Measurements from ENCODE around the gene IFT27.

Gene IFT27

DNA sequence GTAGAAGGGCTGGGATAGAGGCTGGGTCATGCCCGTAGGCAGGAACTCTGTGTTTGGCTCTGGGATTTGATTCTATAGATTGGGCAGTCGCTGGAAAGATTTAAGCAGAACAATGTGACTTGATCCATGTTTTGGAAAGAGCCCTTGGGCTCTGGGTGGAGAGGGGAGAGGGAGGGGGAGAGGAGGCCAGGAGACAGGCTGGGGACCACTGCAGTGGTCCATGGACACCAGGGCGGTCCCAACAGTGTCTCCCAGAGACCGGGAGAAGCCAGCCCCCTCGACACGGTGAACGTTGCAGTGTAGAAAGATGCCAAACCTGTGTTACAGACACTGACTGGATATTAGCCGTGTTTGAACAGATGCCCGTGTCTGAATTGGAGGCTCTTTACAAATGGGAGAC, 21.5 kb upstream of the IFT27 start:
- Histone ChIP-seq H3K27ac (ENCODE audit: insufficient read depth in 1 of 2, low read depth in 1 of 2, low read length in 2 of 2, poor library complexity in 1 of 2, severe bottlenecking in 2 of 2) (no peak overlapping the region), H3K27me3 (replicated peaks in 2 of 5; ENCODE audit: control insufficient read depth in 4 of 5, insufficient read depth in 5 of 5, low read length in 4 of 5) (no peaks in the 10 kb centered on the region), H3K4me1 (ENCODE audit: control extremely low read depth in 1 of 4, control insufficient read depth in 4 of 4, insufficient read depth in 4 of 4, low read length in 3 of 4) (peaks cover 0 to 10% (median 0%) of the 10 kb centered on the region in 4 experiments), H3K36me3 (ENCODE audit: control insufficient read depth in 4 of 4, insufficient read depth in 4 of 4, low read length in 3 of 4) (no peaks in the 10 kb centered on the region), H3K4me3 (ENCODE audit: control insufficient read depth in 1 of 7, extremely low read depth in 1 of 7, insufficient read depth in 4 of 7, low read depth in 2 of 7, low read length in 6 of 7) (no peak overlapping the region), H3K9me3 (ENCODE audit: control extremely low read depth in 1 of 5, control insufficient read depth in 4 of 5, insufficient read depth in 2 of 5, low read depth in 1 of 5, low read length in 4 of 5) (no peaks in the 10 kb centered on the region)
- WGBS (ENCODE audit: insufficient coverage), result over 99% methylated on average over 9 of the region's 9 CpGs
- CTCF ChIA-PET, result no interaction called here
- no peak for DNase-seq
- POLR2A ChIA-PET, result no interaction called here

DNA sequence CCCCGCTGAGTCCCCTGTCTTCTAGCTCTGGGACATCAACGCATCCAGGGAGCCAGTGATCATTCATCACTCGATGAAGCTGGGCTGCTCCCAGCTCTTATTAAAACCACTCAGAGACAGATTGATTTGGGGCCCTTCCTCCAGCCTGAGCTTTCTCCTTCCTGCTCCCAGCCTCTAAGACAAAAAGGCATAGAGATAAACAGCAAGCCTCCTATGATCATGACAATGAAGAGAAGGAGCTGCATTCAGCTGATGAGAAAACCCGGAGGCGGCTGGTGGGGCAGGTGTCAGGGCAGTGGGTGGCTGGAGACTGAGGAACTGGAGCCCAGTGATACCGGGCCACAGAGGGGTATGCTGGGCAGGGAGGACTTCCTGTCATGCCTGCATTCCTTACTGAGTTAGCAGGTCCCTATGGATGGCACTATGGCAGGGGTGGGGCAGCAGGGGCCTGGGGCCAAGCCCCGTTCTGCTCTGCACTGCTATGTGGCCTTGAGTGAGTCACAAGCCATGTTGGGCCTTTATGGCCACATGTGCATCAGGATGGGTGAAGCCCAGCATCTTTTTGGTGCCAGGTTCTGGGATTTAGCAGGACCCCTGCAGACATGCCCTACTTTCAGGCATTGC, 20.7 kb upstream of the IFT27 start:
- Histone ChIP-seq H3K4me1 (ENCODE audit: control extremely low read depth in 1 of 4, control insufficient read depth in 4 of 4, insufficient read depth in 4 of 4, low read length in 3 of 4) (peaks cover 0 to 10% (median 0%) of the 10 kb centered on the region in 4 experiments), H3K36me3 (ENCODE audit: control insufficient read depth in 4 of 4, insufficient read depth in 4 of 4, low read length in 3 of 4) (no peaks in the 10 kb centered on the region), H3K4me3 (ENCODE audit: control insufficient read depth in 1 of 7, extremely low read depth in 1 of 7, insufficient read depth in 4 of 7, low read depth in 2 of 7, low read length in 6 of 7) (no peak overlapping the region), H3K27me3 (replicated peaks in 2 of 5; ENCODE audit: control insufficient read depth in 4 of 5, insufficient read depth in 5 of 5, low read length in 4 of 5) (no peaks in the 10 kb centered on the region), H3K9me3 (ENCODE audit: control extremely low read depth in 1 of 5, control insufficient read depth in 4 of 5, insufficient read depth in 2 of 5, low read depth in 1 of 5, low read length in 4 of 5) (no peaks in the 10 kb centered on the region), H3K27ac (ENCODE audit: insufficient read depth in 1 of 2, low read depth in 1 of 2, low read length in 2 of 2, poor library complexity in 1 of 2, severe bottlenecking in 2 of 2) (no peak overlapping the region)
- CTCF ChIA-PET, result interaction anchor here (1.3 kb wide), 1 partner anchor 8 kb away, joined by 3 read pairs; no protein-coding TSS in a partner anchor
- POLR2A ChIA-PET, result no interaction called here
- 81% methylated on average over 7 of the region's 7 CpGs for WGBS (ENCODE audit: insufficient coverage)
- no peak for DNase-seq

- no peak for DNase-seq
- Histone ChIP-seq H3K27ac (ENCODE audit: insufficient read depth in 1 of 2, low read depth in 1 of 2, low read length in 2 of 2, poor library complexity in 1 of 2, severe bottlenecking in 2 of 2) (no peak overlapping the region), H3K4me3 (ENCODE audit: control insufficient read depth in 1 of 7, extremely low read depth in 1 of 7, insufficient read depth in 4 of 7, low read depth in 2 of 7, low read length in 6 of 7) (no peak overlapping the region), H3K36me3 (ENCODE audit: control insufficient read depth in 4 of 4, insufficient read depth in 4 of 4, low read length in 3 of 4) (no peaks in the 10 kb centered on the region), H3K4me1 (ENCODE audit: control extremely low read depth in 1 of 4, control insufficient read depth in 4 of 4, insufficient read depth in 4 of 4, low read length in 3 of 4) (peaks cover 0 to 10% (median under 1%) of the 10 kb centered on the region in 4 experiments), H3K27me3 (replicated peaks in 2 of 5; ENCODE audit: control insufficient read depth in 4 of 5, insufficient read depth in 5 of 5, low read length in 4 of 5) (peaks cover 0 to 2% (median 0%) of the 10 kb centered on the region in 5 experiments), H3K9me3 (ENCODE audit: control extremely low read depth in 1 of 5, control insufficient read depth in 4 of 5, insufficient read depth in 2 of 5, low read depth in 1 of 5, low read length in 4 of 5) (no peaks in the 10 kb centered on the region)
- ChIA-PET POLR2A (no interaction called here), CTCF (interaction anchor here (1.1 to 1.3 kb wide), 3 partner anchors 9 to 182 kb away, joined by 3 read pairs; no protein-coding TSS in a partner anchor)
- 93% methylated on average over 4 of the region's 7 CpGs for WGBS (ENCODE audit: insufficient coverage)
Observed at GRCh38 chr22:36795633-36796032, 19.7 kb upstream of the IFT27 start.

GRCh38 chr22:36790648-36791047, 14.7 kb upstream of the IFT27 start:
- Histone ChIP-seq H3K4me3 (ENCODE audit: control insufficient read depth in 1 of 7, extremely low read depth in 1 of 7, insufficient read depth in 4 of 7, low read depth in 2 of 7, low read length in 6 of 7) (no peak overlapping the region), H3K36me3 (ENCODE audit: control insufficient read depth in 4 of 4, insufficient read depth in 4 of 4, low read length in 3 of 4) (no peaks in the 10 kb centered on the region), H3K27me3 (replicated peaks in 2 of 5; ENCODE audit: control insufficient read depth in 4 of 5, insufficient read depth in 5 of 5, low read length in 4 of 5) (peaks cover 0 to 4% (median 0%) of the 10 kb centered on the region in 5 experiments), H3K4me1 (ENCODE audit: control extremely low read depth in 1 of 4, control insufficient read depth in 4 of 4, insufficient read depth in 4 of 4, low read length in 3 of 4) (peaks cover 0 to 2% (median 0%) of the 10 kb centered on the region in 4 experiments), H3K9me3 (ENCODE audit: control extremely low read depth in 1 of 5, control insufficient read depth in 4 of 5, insufficient read depth in 2 of 5, low read depth in 1 of 5, low read length in 4 of 5) (no peaks in the 10 kb centered on the region), H3K27ac (ENCODE audit: insufficient read depth in 1 of 2, low read depth in 1 of 2, low read length in 2 of 2, poor library complexity in 1 of 2, severe bottlenecking in 2 of 2) (no peak overlapping the region)
- CTCF ChIA-PET, result interaction anchor here (1.1 kb wide), 1 partner anchor 67 kb away, joined by 3 read pairs; no protein-coding TSS in a partner anchor
- POLR2A ChIA-PET, result no interaction called here
- WGBS (ENCODE audit: insufficient coverage), result 58% methylated on average over 7 of the region's 7 CpGs
- peak; percentile 38 to 75 (median 72) for DNase-seq

- H3K4me1 ChIP-seq (ENCODE audit: control extremely low read depth in 1 of 4, control insufficient read depth in 4 of 4, insufficient read depth in 4 of 4, low read length in 3 of 4), result peaks cover 0 to 2% (median under 1%) of the 10 kb centered on the region in 4 experiments
- ChIA-PET CTCF (interaction anchor here (0.6 to 1.5 kb wide), 6 partner anchors 9 to 241 kb away, joined by 3 to 6 read pairs (median 4); partner anchors contain the start of gene IFT27), POLR2A (interaction anchor here (0.6 kb wide), 1 partner anchor 541 kb away, joined by 5 read pairs; no protein-coding TSS in a partner anchor)
- no peak overlapping the region for H3K27ac ChIP-seq (ENCODE audit: insufficient read depth in 1 of 2, low read depth in 1 of 2, low read length in 2 of 2, poor library complexity in 1 of 2, severe bottlenecking in 2 of 2)
- H3K4me3 ChIP-seq (ENCODE audit: control insufficient read depth in 1 of 7, extremely low read depth in 1 of 7, insufficient read depth in 4 of 7, low read depth in 2 of 7, low read length in 6 of 7), result no peak overlapping the region
- H3K36me3 ChIP-seq (ENCODE audit: control insufficient read depth in 4 of 4, insufficient read depth in 4 of 4, low read length in 3 of 4), result no peaks in the 10 kb centered on the region
- WGBS (ENCODE audit: insufficient coverage), result 93% methylated on average over 13 of the region's 17 CpGs
- no peaks in the 10 kb centered on the region for H3K9me3 ChIP-seq (ENCODE audit: control extremely low read depth in 1 of 5, control insufficient read depth in 4 of 5, insufficient read depth in 2 of 5, low read depth in 1 of 5, low read length in 4 of 5)
- H3K27me3 ChIP-seq (replicated peaks in 2 of 5; ENCODE audit: control insufficient read depth in 4 of 5, insufficient read depth in 5 of 5, low read length in 4 of 5), result peaks cover 0 to 9% (median 7%) of the 10 kb centered on the region in 5 experiments
- DNase-seq, result no peak
Observed at GRCh38 chr22:36787204-36787988, 11.5 kb upstream of the IFT27 start.

- DNase-seq, result no peak
- CTCF ChIA-PET, result interaction anchor here (1.1 to 6.9 kb wide), 4 partner anchors 71 to 249 kb away, joined by 3 to 46 read pairs (median 5); no protein-coding TSS in a partner anchor
- POLR2A ChIA-PET, result no interaction called here
- peaks cover 0 to 9% (median 8%) of the 10 kb centered on the region in 5 experiments for H3K27me3 ChIP-seq (replicated peaks in 2 of 5; ENCODE audit: control insufficient read depth in 4 of 5, insufficient read depth in 5 of 5, low read length in 4 of 5)
- no peak overlapping the region for H3K27ac ChIP-seq (ENCODE audit: insufficient read depth in 1 of 2, low read depth in 1 of 2, low read length in 2 of 2, poor library complexity in 1 of 2, severe bottlenecking in 2 of 2)
- no peaks in the 10 kb centered on the region for H3K9me3 ChIP-seq (ENCODE audit: control extremely low read depth in 1 of 5, control insufficient read depth in 4 of 5, insufficient read depth in 2 of 5, low read depth in 1 of 5, low read length in 4 of 5)
- WGBS (ENCODE audit: insufficient coverage), result 100% methylated on average over 2 of the region's 2 CpGs
- no peaks in the 10 kb centered on the region for H3K36me3 ChIP-seq (ENCODE audit: control insufficient read depth in 4 of 4, insufficient read depth in 4 of 4, low read length in 3 of 4)
- H3K4me1 ChIP-seq (ENCODE audit: control extremely low read depth in 1 of 4, control insufficient read depth in 4 of 4, insufficient read depth in 4 of 4, low read length in 3 of 4), result peaks cover 0 to 7% (median 3%) of the 10 kb centered on the region in 4 experiments
- H3K4me3 ChIP-seq (ENCODE audit: control insufficient read depth in 1 of 7, extremely low read depth in 1 of 7, insufficient read depth in 4 of 7, low read depth in 2 of 7, low read length in 6 of 7), result no peak overlapping the region
Observed at GRCh38 chr22:36783743-36784142, 7.8 kb upstream of the IFT27 start.

Data from common myeloid progenitor, CD34-positive (primary cell).